Measurements from ENCODE around the gene TNFAIP8L2. TPM values are rescaled to one million over a fixed set of nuclear protein-coding genes. Genes with fewer than 3 reads are reported as not detected.

TNFAIP8L2 gene
- total and polyA plus RNA-seq, 2 donors (not counting 3 experiments of a cell fraction or from before 2014, with no cell fraction given): 0.06 TPM; not detected in 1

GRCh38 chr1:151131701-151132334 is 24.6 kb upstream of the TNFAIP8L2 start:
- intact Hi-C loops (cut with micrococcal nuclease): no loop called here
- H3K4me2 ChIP-seq (ENCODE audit: insufficient read depth, low read length): peak overlapping the region; percentile 56
- no peaks in the 10 kb centered on the region for H3K9me3 ChIP-seq (replicated peaks; ENCODE audit: control insufficient read depth, insufficient read depth, low read length)
- H3K27ac ChIP-seq (ENCODE audit: insufficient read depth, low read depth, low read length): no peak overlapping the region
- DNase-seq (ENCODE audit: low read depth, low spot score) (no peak), FAIRE-seq (no peak)
- ChIA-PET CTCF (interaction anchor here (0.7 to 6.6 kb wide), 10 partner anchors 10 to 84 kb away, joined by 3 to 53 read pairs (median 4); partner anchors contain the start of genes C1orf56, GABPB2 and TNFAIP8L2), POLR2A (no interaction called here)
- H3K79me2 ChIP-seq (ENCODE audit: control insufficient read depth, insufficient read depth, low read length): no peaks in the 10 kb centered on the region
- H3K4me3 ChIP-seq (replicated peaks in 1 of 3; ENCODE audit: insufficient read depth in 1 of 3, low read depth in 1 of 3, low read length in 3 of 3): no peak overlapping the region
- H4K20me1 ChIP-seq (replicated peaks; ENCODE audit: control insufficient read depth, extremely low read depth, insufficient read depth, low read length): no peaks in the 10 kb centered on the region
- TF ChIP-seq MAX (IDR thresholded peaks at IDR 0.05; ENCODE audit: insufficient read depth, insufficient read length) (no peak), JUN (IDR thresholded peaks at IDR 0.05; ENCODE audit: borderline replicate concordance, insufficient read depth, insufficient read length, low read depth) (no peak), POLR2A (IDR thresholded peaks at IDR 0.05; ENCODE audit: low read depth, low read length) (no peak), GATA2 (IDR thresholded peaks at IDR 0.05; ENCODE audit: insufficient read depth, insufficient read length, low read depth, low read length) (no peak), EZH2 (IDR thresholded peaks at IDR 0.05; ENCODE audit: borderline replicate concordance, low read depth, low read length, severe bottlenecking) (no peak), MYC (IDR thresholded peaks at IDR 0.05; ENCODE audit: low read depth, low read length) (no peak), CTCF (IDR thresholded peaks at IDR 0.05; ENCODE audit: extremely low read depth in 1 of 2, insufficient read depth in 1 of 2, low read depth in 1 of 2, low read length in 2 of 2) (no peak), POLR2AphosphoS5 (IDR thresholded peaks at IDR 0.05; ENCODE audit: insufficient read depth, low read depth, low read length) (no peak), FOS (IDR thresholded peaks at IDR 0.05; ENCODE audit: borderline replicate concordance, insufficient read depth, low read length) (no peak)
- dilution Hi-C loops (cut with MboI; ENCODE audit: extremely low pct_ligation_motif_present, low sequenced_read_pairs): no loop called here
- H3K9me1 ChIP-seq (replicated peaks; ENCODE audit: control insufficient read depth, extremely low read depth, insufficient read depth, low read length): no peaks in the 10 kb centered on the region
- H3K9ac ChIP-seq (replicated peaks; ENCODE audit: extremely low read depth, insufficient read depth, low read length): no peak overlapping the region
- no TSS peak for BruUV-seq (replicated peaks)
- H3K27me3 ChIP-seq (ENCODE audit: control insufficient read depth in 2 of 2, insufficient read depth in 2 of 2, low read length in 2 of 2): no peaks in the 10 kb centered on the region
- H3K4me1 ChIP-seq (ENCODE audit: control insufficient read depth, extremely low read depth, insufficient read depth, low read length): peaks cover 6% of the 10 kb centered on the region
- H2AFZ ChIP-seq (ENCODE audit: low read depth, low read length): peak overlapping the region; percentile 25
- H3K36me3 ChIP-seq (ENCODE audit: control insufficient read depth in 2 of 2, extremely low read depth in 1 of 2, insufficient read depth in 2 of 2, low read length in 2 of 2): peaks cover 0 to 34% of the 10 kb centered on the region in 2 experiments
